Large intestine (tissue), 3 donors: ENCODE data around the gene TNFRSF11A. TPM values are rescaled to one million over a fixed set of nuclear protein-coding genes. Genes with fewer than 3 reads are reported as not detected.

ENCODE experiments used
- DNase-seq, 2 donors: peaks; one replicate each; pipeline versions ENCODE4 v3.0.0 to v3.0.0-alpha.2; 2013
- H3K27ac ChIP-seq: one replicate; pipeline ENCODE4 v1.5.1; 2013; ENCODE audit warnings: low read length
- H3K27me3 ChIP-seq: 2 replicates; pipeline ENCODE4 v1.6.1; 2013; ENCODE audit warnings: low read length; ENCODE audit not compliant: control insufficient read depth, insufficient read depth
- H3K36me3 ChIP-seq: 2 replicates; pipeline ENCODE4 v1.6.1; 2013; ENCODE audit warnings: low read length; ENCODE audit not compliant: control insufficient read depth, insufficient read depth
- H3K4me1 ChIP-seq: one replicate; pipeline ENCODE4 v1.6.1; 2013; ENCODE audit warnings: low read length; ENCODE audit not compliant: control insufficient read depth, insufficient read depth
- H3K4me3 ChIP-seq: one replicate; pipeline ENCODE4 v1.5.1; 2013; ENCODE audit warnings: low read length
- H3K9me3 ChIP-seq: one replicate; pipeline ENCODE4 v1.6.1; 2013; ENCODE audit warnings: mild to moderate bottlenecking, low read depth, low read length, moderate library complexity; ENCODE audit not compliant: control insufficient read depth
- WGBS: methylation state at CpG from one replicate; pipeline ENCODE4 v1.1.5; 2013; ENCODE audit warnings: low lambda C conversion rate; ENCODE audit not compliant: insufficient coverage; 5-methylcytosine and 5-hydroxymethylcytosine counted together
- polyA plus RNA-seq: library from polyadenylated mRNA; unstranded; fragments of 120-200 nt; gene quantifications from one replicate; pipeline ENCODE4 v1.2.1, GENCODE V29; 2013

The TNFRSF11A gene
- polyA plus RNA-seq, 1 donor: 21.7 TPM

GRCh38 chr18:62394006-62394763 is 69.1 kb downstream of the TNFRSF11A start:
- peak; percentile 54 to 72 for DNase-seq
- WGBS: no CpG with 5 or more reads among the region's 15 CpGs
- Histone ChIP-seq H3K27ac (peak overlapping the region; percentile 30), H3K4me3 (no peak overlapping the region), H3K9me3 (peaks cover 2% of the 10 kb centered on the region), H3K4me1 (peaks cover 3% of the 10 kb centered on the region), H3K27me3 (peaks cover 4% of the 10 kb centered on the region), H3K36me3 (no peaks in the 10 kb centered on the region)

GRCh38 chr18:62396381-62396780 is 71.3 kb downstream of the TNFRSF11A start:
- Histone ChIP-seq H3K4me1 (peaks cover 3% of the 10 kb centered on the region), H3K4me3 (no peak overlapping the region), H3K27ac (no peak overlapping the region), H3K27me3 (peaks cover 4% of the 10 kb centered on the region), H3K9me3 (no peaks in the 10 kb centered on the region), H3K36me3 (no peaks in the 10 kb centered on the region)
- no peak for DNase-seq
- no CpG with 5 or more reads among the region's 3 CpGs for WGBS

- no peak for DNase-seq
- no peaks in the 10 kb centered on the region for H3K9me3 ChIP-seq
- H3K4me1 ChIP-seq: peaks cover 3% of the 10 kb centered on the region
- 60% methylated on average over 1 of the region's 3 CpGs for WGBS
- peaks cover 4% of the 10 kb centered on the region for H3K27me3 ChIP-seq
- H3K36me3 ChIP-seq: no peaks in the 10 kb centered on the region
- no peak overlapping the region for H3K27ac ChIP-seq
- H3K4me3 ChIP-seq: no peak overlapping the region
These were observed 71.9 kb downstream of the TNFRSF11A start for GRCh38 chr18:62396967-62397366.

- H3K4me3 ChIP-seq: no peak overlapping the region
- no peaks in the 10 kb centered on the region for H3K9me3 ChIP-seq
- no peak for DNase-seq
- WGBS: 60% methylated on average over 1 of the region's 6 CpGs
- no peaks in the 10 kb centered on the region for H3K36me3 ChIP-seq
- no peak overlapping the region for H3K27ac ChIP-seq
- H3K4me1 ChIP-seq: peaks cover 7% of the 10 kb centered on the region
- peaks cover 1% of the 10 kb centered on the region for H3K27me3 ChIP-seq
These were observed 73.2 kb downstream of the TNFRSF11A start for GRCh38 chr18:62398291-62398690.

GRCh38 chr18:62399276-62399675 is 74.2 kb downstream of the TNFRSF11A start:
- H3K27ac ChIP-seq: no peak overlapping the region
- peaks cover 4% of the 10 kb centered on the region for H3K4me1 ChIP-seq
- no peak overlapping the region for H3K4me3 ChIP-seq
- H3K9me3 ChIP-seq: no peaks in the 10 kb centered on the region
- no peak for DNase-seq
- H3K27me3 ChIP-seq: no peaks in the 10 kb centered on the region
- 80% methylated on average over 1 of the region's 3 CpGs for WGBS
- H3K36me3 ChIP-seq: no peaks in the 10 kb centered on the region

- peaks cover 4% of the 10 kb centered on the region for H3K4me1 ChIP-seq
- no peaks in the 10 kb centered on the region for H3K27me3 ChIP-seq
- no peak overlapping the region for H3K27ac ChIP-seq
- no CpG with 5 or more reads among the region's 4 CpGs for WGBS
- H3K9me3 ChIP-seq: no peaks in the 10 kb centered on the region
- H3K4me3 ChIP-seq: no peak overlapping the region
- H3K36me3 ChIP-seq: no peaks in the 10 kb centered on the region
- peak in 1 of 2 donors; percentile 50 for DNase-seq
These were observed 74.7 kb downstream of the TNFRSF11A start for GRCh38 chr18:62399781-62400308.

GRCh38 chr18:62400916-62401315 is 75.8 kb downstream of the TNFRSF11A start:
- Histone ChIP-seq H3K9me3 (no peaks in the 10 kb centered on the region), H3K27ac (no peak overlapping the region), H3K4me3 (no peak overlapping the region), H3K36me3 (no peaks in the 10 kb centered on the region), H3K4me1 (peaks cover 4% of the 10 kb centered on the region), H3K27me3 (no peaks in the 10 kb centered on the region)
- DNase-seq: no peak
- no CpG with 5 or more reads among the region's 3 CpGs for WGBS

GRCh38 chr18:62402342-62402948 is 77.3 kb downstream of the TNFRSF11A start:
- Histone ChIP-seq H3K4me1 (peaks cover 4% of the 10 kb centered on the region), H3K27ac (no peak overlapping the region), H3K36me3 (no peaks in the 10 kb centered on the region), H3K4me3 (no peak overlapping the region), H3K27me3 (no peaks in the 10 kb centered on the region), H3K9me3 (no peaks in the 10 kb centered on the region)
- 100% methylated on average over 1 of the region's 6 CpGs for WGBS
- DNase-seq: no peak

- no peak overlapping the region for H3K4me3 ChIP-seq
- H3K27me3 ChIP-seq: no peaks in the 10 kb centered on the region
- H3K36me3 ChIP-seq: no peaks in the 10 kb centered on the region
- WGBS: no CpG with 5 or more reads among the region's 3 CpGs
- H3K9me3 ChIP-seq: no peaks in the 10 kb centered on the region
- H3K27ac ChIP-seq: no peak overlapping the region
- DNase-seq: peak in 1 of 2 donors; percentile 50
- peaks cover 4% of the 10 kb centered on the region for H3K4me1 ChIP-seq
These were observed 78.0 kb downstream of the TNFRSF11A start for GRCh38 chr18:62403120-62403519.

- Histone ChIP-seq H3K27me3 (no peaks in the 10 kb centered on the region), H3K4me3 (no peak overlapping the region), H3K27ac (no peak overlapping the region), H3K9me3 (no peaks in the 10 kb centered on the region), H3K36me3 (no peaks in the 10 kb centered on the region), H3K4me1 (peaks cover 4% of the 10 kb centered on the region)
- DNase-seq: no peak
- WGBS: no CpG with 5 or more reads among the region's 3 CpGs
These were observed 79.8 kb downstream of the TNFRSF11A start for GRCh38 chr18:62404881-62405280.
